HCT116 (cell line): ENCODE results near the gene RBP2.

ENCODE experiments used
- EZH2 ChIP-seq: fragments of 200-600 bp; sonication (generic); IDR thresholded peaks from 2 replicates; pipeline ENCODE4 v1.6.1; 2017; ENCODE audit warnings: antibody characterized with exemption, mixed run types
- EZH2phosphoT487 ChIP-seq: fragments of 200-600 bp; IDR thresholded peaks from 2 replicates; pipeline ENCODE4 v1.6.1; 2018; ENCODE audit warnings: antibody characterized with exemption, borderline replicate concordance
- FOSL1 ChIP-seq: IDR thresholded peaks from 2 replicates; pipeline ENCODE4 v1.6.1; 2012; ENCODE audit warnings: low read depth
- JUND ChIP-seq: IDR thresholded peaks from 2 replicates; pipeline ENCODE4 v1.6.1; 2012
- POLR2A ChIP-seq: IDR thresholded peaks from 2 replicates; pipeline ENCODE4 v1.7.0; 2011; ENCODE audit warnings: borderline replicate concordance; ENCODE audit not compliant: insufficient read depth, insufficient read length; ENCODE audit errors: extremely low read depth
- POLR2AphosphoS5 ChIP-seq: IDR thresholded peaks from 2 replicates; pipeline ENCODE4 v1.6.1; 2011; ENCODE audit warnings: mild to moderate bottlenecking, low read depth, low read length, moderate library complexity
- YY1 ChIP-seq: IDR thresholded peaks from 2 replicates; pipeline ENCODE4 v1.6.1; 2011; ENCODE audit warnings: low read length, low read depth, moderate library complexity, mild to moderate bottlenecking; ENCODE audit not compliant: insufficient replicate concordance; ENCODE audit errors: extremely low read depth
- ZNF274 ChIP-seq: fragments of 200-500 bp; sonication (Bioruptor generic); IDR thresholded peaks from 2 replicates; pipeline ENCODE4 v1.6.1; 2014; ENCODE audit warnings: mild to moderate bottlenecking, low read depth, low read length, inconsistent platforms
- TF ChIP-seq, protein P1 (sequence below): IDR thresholded peaks from 2 replicates; pipeline ENCODE4 v1.6.1; 2011; ENCODE audit warnings: mild to moderate bottlenecking, low read length, moderate library complexity; ENCODE audit not compliant: insufficient replicate concordance; ENCODE audit errors: extremely low read depth
- TF ChIP-seq, protein P2 (sequence below), 3 experiments: fragments of 200-600 bp in 1 of 3; sonication (generic) in 1 of 3; IDR thresholded peaks in 2 of 3; conservative IDR thresholded peaks in 1 of 3; 2 replicates each; pipeline ENCODE4 v1.5.1; 2012 to 2017; ENCODE audit warnings: low read depth in 2 of 3, low read length in 2 of 3, antibody characterized with exemption in 1 of 3, borderline replicate concordance in 1 of 3, control low read depth in 1 of 3, mild to moderate bottlenecking in 1 of 3, mixed read lengths in 1 of 3, mixed run types in 1 of 3, moderate library complexity in 1 of 3; ENCODE audit not compliant: insufficient read depth in 1 of 3
- TF ChIP-seq, protein P3 (sequence below): IDR thresholded peaks from 2 replicates; pipeline ENCODE4 v1.6.1; 2012; ENCODE audit warnings: low read depth

DNA sequence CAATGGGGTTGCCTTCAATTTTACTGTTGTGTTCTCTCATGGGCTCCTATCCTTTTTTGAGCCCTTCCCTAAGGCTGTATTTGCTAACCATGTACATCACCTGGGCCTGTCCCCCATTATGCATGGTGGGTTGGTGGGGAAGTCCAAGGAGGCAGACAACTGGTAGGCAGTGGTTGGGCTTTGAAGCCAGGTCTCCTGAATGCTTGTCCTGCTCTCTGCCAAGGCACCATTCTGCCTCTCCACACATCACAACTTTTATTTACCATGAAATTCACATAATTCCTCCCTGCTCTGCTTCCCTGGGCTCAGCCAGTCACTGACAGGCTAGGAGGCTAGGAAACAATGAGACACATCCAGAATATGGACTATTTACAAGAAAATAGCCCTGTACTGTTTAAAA is 45.8 kb downstream of the RBP2 start:
- TF ChIP-seq, protein P1, sequence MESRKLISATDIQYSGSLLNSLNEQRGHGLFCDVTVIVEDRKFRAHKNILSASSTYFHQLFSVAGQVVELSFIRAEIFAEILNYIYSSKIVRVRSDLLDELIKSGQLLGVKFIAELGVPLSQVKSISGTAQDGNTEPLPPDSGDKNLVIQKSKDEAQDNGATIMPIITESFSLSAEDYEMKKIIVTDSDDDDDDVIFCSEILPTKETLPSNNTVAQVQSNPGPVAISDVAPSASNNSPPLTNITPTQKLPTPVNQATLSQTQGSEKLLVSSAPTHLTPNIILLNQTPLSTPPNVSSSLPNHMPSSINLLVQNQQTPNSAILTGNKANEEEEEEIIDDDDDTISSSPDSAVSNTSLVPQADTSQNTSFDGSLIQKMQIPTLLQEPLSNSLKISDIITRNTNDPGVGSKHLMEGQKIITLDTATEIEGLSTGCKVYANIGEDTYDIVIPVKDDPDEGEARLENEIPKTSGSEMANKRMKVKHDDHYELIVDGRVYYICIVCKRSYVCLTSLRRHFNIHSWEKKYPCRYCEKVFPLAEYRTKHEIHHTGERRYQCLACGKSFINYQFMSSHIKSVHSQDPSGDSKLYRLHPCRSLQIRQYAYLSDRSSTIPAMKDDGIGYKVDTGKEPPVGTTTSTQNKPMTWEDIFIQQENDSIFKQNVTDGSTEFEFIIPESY: no peak
- TF ChIP-seq, protein P2, sequence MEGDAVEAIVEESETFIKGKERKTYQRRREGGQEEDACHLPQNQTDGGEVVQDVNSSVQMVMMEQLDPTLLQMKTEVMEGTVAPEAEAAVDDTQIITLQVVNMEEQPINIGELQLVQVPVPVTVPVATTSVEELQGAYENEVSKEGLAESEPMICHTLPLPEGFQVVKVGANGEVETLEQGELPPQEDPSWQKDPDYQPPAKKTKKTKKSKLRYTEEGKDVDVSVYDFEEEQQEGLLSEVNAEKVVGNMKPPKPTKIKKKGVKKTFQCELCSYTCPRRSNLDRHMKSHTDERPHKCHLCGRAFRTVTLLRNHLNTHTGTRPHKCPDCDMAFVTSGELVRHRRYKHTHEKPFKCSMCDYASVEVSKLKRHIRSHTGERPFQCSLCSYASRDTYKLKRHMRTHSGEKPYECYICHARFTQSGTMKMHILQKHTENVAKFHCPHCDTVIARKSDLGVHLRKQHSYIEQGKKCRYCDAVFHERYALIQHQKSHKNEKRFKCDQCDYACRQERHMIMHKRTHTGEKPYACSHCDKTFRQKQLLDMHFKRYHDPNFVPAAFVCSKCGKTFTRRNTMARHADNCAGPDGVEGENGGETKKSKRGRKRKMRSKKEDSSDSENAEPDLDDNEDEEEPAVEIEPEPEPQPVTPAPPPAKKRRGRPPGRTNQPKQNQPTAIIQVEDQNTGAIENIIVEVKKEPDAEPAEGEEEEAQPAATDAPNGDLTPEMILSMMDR (IDR thresholded peaks at IDR 0.05 in 2 of 3, conservative IDR thresholded peaks at IDR 0.05 in 1 of 3; ENCODE audit: borderline replicate concordance in 1 of 3, insufficient read depth in 1 of 3, low read depth in 2 of 3, low read length in 2 of 3): no peak
- TF ChIP-seq POLR2A: no peak
- TF ChIP-seq, protein P3, sequence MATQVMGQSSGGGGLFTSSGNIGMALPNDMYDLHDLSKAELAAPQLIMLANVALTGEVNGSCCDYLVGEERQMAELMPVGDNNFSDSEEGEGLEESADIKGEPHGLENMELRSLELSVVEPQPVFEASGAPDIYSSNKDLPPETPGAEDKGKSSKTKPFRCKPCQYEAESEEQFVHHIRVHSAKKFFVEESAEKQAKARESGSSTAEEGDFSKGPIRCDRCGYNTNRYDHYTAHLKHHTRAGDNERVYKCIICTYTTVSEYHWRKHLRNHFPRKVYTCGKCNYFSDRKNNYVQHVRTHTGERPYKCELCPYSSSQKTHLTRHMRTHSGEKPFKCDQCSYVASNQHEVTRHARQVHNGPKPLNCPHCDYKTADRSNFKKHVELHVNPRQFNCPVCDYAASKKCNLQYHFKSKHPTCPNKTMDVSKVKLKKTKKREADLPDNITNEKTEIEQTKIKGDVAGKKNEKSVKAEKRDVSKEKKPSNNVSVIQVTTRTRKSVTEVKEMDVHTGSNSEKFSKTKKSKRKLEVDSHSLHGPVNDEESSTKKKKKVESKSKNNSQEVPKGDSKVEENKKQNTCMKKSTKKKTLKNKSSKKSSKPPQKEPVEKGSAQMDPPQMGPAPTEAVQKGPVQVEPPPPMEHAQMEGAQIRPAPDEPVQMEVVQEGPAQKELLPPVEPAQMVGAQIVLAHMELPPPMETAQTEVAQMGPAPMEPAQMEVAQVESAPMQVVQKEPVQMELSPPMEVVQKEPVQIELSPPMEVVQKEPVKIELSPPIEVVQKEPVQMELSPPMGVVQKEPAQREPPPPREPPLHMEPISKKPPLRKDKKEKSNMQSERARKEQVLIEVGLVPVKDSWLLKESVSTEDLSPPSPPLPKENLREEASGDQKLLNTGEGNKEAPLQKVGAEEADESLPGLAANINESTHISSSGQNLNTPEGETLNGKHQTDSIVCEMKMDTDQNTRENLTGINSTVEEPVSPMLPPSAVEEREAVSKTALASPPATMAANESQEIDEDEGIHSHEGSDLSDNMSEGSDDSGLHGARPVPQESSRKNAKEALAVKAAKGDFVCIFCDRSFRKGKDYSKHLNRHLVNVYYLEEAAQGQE: no peak
- no peak for TF ChIP-seq ZNF274
- no peak for TF ChIP-seq EZH2
- no peak for TF ChIP-seq EZH2phosphoT487
- TF ChIP-seq POLR2AphosphoS5: no peak
- no peak for TF ChIP-seq FOSL1
- no peak for TF ChIP-seq JUND
- TF ChIP-seq YY1: no peak
